Upper lobe of left lung (tissue), 4 donors: Measurements from ENCODE around the gene PTPRM.

Experiments used
- CTCF ChIP-seq, 6 experiments: fragments of 450-650 bp in 4 of 6; fragments of 200-600 bp in 2 of 6; sonication (generic) in 2 of 6; IDR thresholded peaks; one replicate each; pipeline ENCODE4 v1.5.1; 2016 to 2019; ENCODE audit warnings: antibody characterized with exemption in 6 of 6
- POLR2A ChIP-seq, 4 donors: fragments of 450-650 bp; IDR thresholded peaks; one replicate each; pipeline ENCODE4 v1.5.1; 2016 to 2017; ENCODE audit warnings: antibody characterized with exemption in 4 of 4, mild to moderate bottlenecking in 2 of 4
- POLR2AphosphoS5 ChIP-seq, 2 donors: sonication (generic); formaldehyde crosslinking; IDR thresholded peaks; one replicate each; pipeline ENCODE4 v1.5.1; 2017; ENCODE audit warnings: antibody characterized with exemption in 2 of 2

GRCh38 chr18:7876354-7877104 is 309.4 kb downstream of the PTPRM start:
- no peak for TF ChIP-seq CTCF (IDR thresholded peaks at IDR 0.05)
- TF ChIP-seq POLR2A (IDR thresholded peaks at IDR 0.05): no peak
- no peak for TF ChIP-seq POLR2AphosphoS5 (IDR thresholded peaks at IDR 0.05)
